Peyer's patch (tissue), 4 donors: ENCODE measurements around the gene TEX55.

Source experiments
- CTCF ChIP-seq, 6 experiments: fragments of 450-650 bp in 4 of 6; fragments of 200-600 bp in 2 of 6; sonication (generic) in 1 of 6; IDR thresholded peaks; one replicate each; pipeline ENCODE4 v1.5.1; 2017 to 2019; ENCODE audit warnings: antibody characterized with exemption in 6 of 6, mild to moderate bottlenecking in 3 of 6, moderate library complexity in 1 of 6
- POLR2A ChIP-seq, 2 donors: fragments of 450-650 bp; IDR thresholded peaks; one replicate each; pipeline ENCODE4 v1.5.1; 2017; ENCODE audit warnings: antibody characterized with exemption in 2 of 2, mild to moderate bottlenecking in 2 of 2, moderate library complexity in 2 of 2

- TF ChIP-seq CTCF (IDR thresholded peaks at IDR 0.05) (no peak), POLR2A (IDR thresholded peaks at IDR 0.05) (no peak)
These were observed 24.9 kb downstream of the TEX55 start for GRCh38 chr3:119170821-119171220.
